Calu3 (cell line): ENCODE results near the gene SMPD3. TPM values are rescaled to one million over a fixed set of nuclear protein-coding genes. Genes with fewer than 3 reads are reported as not detected.

ENCODE experiments used
- BruUV-seq: library from RNA; stranded (reverse); fragments of 400-500 nt; replicated peaks from 2 replicates; lab custom pipeline; 2021; lab: Mats Ljungman, UMichigan
- CTCF ChIA-PET: fragments of 300-600 bp; sonication (Branson Sonifier 250); formaldehyde crosslinking; loops from one replicate; lab custom pipeline; 2022; ENCODE audit warnings: antibody characterized with exemption; lab: Charles Lee
- DNase-seq: peaks from one replicate; pipeline ENCODE4 v3.0.0; 2022
- H3K27ac Mint-ChIP-seq: one replicate; pipeline ENCODE4 v1.8.0; 2022; ENCODE audit warnings: mixed read lengths; ENCODE audit not compliant: unreplicated experiment
- H3K27me3 Mint-ChIP-seq: one replicate; pipeline ENCODE4 v1.8.0; 2022; ENCODE audit warnings: mixed read lengths; ENCODE audit not compliant: unreplicated experiment
- H3K36me3 Mint-ChIP-seq: one replicate; pipeline ENCODE4 v1.8.0; 2022; ENCODE audit warnings: mild to moderate bottlenecking, moderate library complexity, mixed read lengths; ENCODE audit not compliant: insufficient read depth, unreplicated experiment
- H3K4me1 Mint-ChIP-seq: one replicate; pipeline ENCODE4 v1.8.0; 2022; ENCODE audit warnings: mild to moderate bottlenecking, low read depth, mixed read lengths; ENCODE audit not compliant: unreplicated experiment
- H3K4me3 Mint-ChIP-seq: one replicate; pipeline ENCODE4 v1.8.0; 2022; ENCODE audit warnings: mild to moderate bottlenecking, low read depth, moderate library complexity, mixed read lengths; ENCODE audit not compliant: unreplicated experiment
- H3K9me3 Mint-ChIP-seq: one replicate; pipeline ENCODE4 v1.8.0; 2022; ENCODE audit warnings: low read depth, mixed read lengths; ENCODE audit not compliant: unreplicated experiment
- intact Hi-C: fragments of 100-400 bp; cut with micrococcal nuclease; formaldehyde crosslinking; loops from one replicate; pipeline ENCODE4 v1.10.0; 2022; ENCODE audit not compliant: unreplicated experiment
- total RNA-seq: library from RNA; stranded (reverse); gene quantifications from 2 replicates; pipeline ENCODE4 v1.2.3, GENCODE V29; 2022
- TF ChIP-seq, protein P1 (sequence below): fragments of 200-600 bp; IDR thresholded peaks from one replicate; pipeline ENCODE4 v1.8.0; 2022; ENCODE audit warnings: antibody characterized with exemption; ENCODE audit not compliant: unreplicated experiment

SMPD3 gene
- total RNA-seq, 1 experiment from 2014 or later: 0.42 TPM

DNA sequence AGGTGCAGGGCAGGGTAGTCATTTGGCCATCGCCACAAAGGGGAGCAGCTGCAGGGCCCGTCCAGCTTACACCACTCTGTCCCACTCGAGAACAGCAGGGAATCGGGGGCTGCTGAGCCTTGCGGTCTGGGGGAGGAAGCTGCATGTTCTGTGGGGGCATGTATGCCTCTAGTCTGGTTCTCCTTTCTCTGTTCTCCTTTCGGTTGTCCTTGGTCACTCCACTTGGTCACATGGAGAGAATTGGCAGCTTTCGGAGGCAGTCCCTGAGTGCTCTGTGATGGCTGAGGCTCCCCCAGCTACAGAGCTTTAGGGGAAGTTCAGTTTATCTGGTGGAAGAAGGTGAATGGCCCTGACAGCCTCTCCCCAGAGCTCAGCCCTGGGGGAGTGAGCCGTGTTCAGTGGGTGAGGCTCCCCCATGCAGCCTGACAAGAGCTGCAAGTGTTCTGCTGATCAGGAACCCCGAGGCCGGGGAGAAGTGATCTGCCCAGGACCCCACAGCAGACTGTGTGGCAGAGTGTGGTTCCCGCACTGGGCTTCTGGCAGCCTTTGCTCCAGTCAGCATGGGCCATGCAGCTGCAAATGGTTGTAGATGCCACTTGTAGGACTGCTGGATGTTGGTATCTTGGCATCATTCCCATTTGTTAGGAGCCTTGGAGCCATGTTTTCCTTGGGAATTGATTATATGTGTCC is 22.3 kb upstream of the SMPD3 start:
- DNase-seq: no peak
- Mint-ChIP-seq H3K27me3 (peaks cover 20% of the 10 kb centered on the region), H3K27ac (no peak overlapping the region), H3K36me3 (no peaks in the 10 kb centered on the region), H3K9me3 (no peaks in the 10 kb centered on the region), H3K4me3 (no peak overlapping the region), H3K4me1 (peaks cover 27% of the 10 kb centered on the region)
- no TSS peak for BruUV-seq
- TF ChIP-seq, protein P1, sequence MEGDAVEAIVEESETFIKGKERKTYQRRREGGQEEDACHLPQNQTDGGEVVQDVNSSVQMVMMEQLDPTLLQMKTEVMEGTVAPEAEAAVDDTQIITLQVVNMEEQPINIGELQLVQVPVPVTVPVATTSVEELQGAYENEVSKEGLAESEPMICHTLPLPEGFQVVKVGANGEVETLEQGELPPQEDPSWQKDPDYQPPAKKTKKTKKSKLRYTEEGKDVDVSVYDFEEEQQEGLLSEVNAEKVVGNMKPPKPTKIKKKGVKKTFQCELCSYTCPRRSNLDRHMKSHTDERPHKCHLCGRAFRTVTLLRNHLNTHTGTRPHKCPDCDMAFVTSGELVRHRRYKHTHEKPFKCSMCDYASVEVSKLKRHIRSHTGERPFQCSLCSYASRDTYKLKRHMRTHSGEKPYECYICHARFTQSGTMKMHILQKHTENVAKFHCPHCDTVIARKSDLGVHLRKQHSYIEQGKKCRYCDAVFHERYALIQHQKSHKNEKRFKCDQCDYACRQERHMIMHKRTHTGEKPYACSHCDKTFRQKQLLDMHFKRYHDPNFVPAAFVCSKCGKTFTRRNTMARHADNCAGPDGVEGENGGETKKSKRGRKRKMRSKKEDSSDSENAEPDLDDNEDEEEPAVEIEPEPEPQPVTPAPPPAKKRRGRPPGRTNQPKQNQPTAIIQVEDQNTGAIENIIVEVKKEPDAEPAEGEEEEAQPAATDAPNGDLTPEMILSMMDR: no peak
- CTCF ChIA-PET: interaction anchor here (1.1 kb wide), 1 partner anchor 61 kb away, joined by 3 read pairs; no protein-coding TSS in a partner anchor
- intact Hi-C loops: no loop called here

- intact Hi-C loops: no loop called here
- Mint-ChIP-seq H3K27me3 (peaks cover 20% of the 10 kb centered on the region), H3K4me3 (no peak overlapping the region), H3K27ac (no peak overlapping the region), H3K4me1 (peaks cover 20% of the 10 kb centered on the region), H3K36me3 (no peaks in the 10 kb centered on the region), H3K9me3 (no peaks in the 10 kb centered on the region)
- TF ChIP-seq, protein P1: no peak
- BruUV-seq: no TSS peak
- CTCF ChIA-PET: interaction anchor here (0.6 to 1.1 kb wide), 4 partner anchors 17 to 280 kb away, joined by 3 to 4 read pairs (median 4); no protein-coding TSS in a partner anchor
- DNase-seq: no peak
Observed at GRCh38 chr16:68469796-68470460, 21.6 kb upstream of the SMPD3 start.

GRCh38 chr16:68468842-68469241 is 20.5 kb upstream of the SMPD3 start:
- DNase-seq: no peak
- H3K4me3 Mint-ChIP-seq: no peak overlapping the region
- H3K9me3 Mint-ChIP-seq: no peaks in the 10 kb centered on the region
- H3K27me3 Mint-ChIP-seq: peaks cover 31% of the 10 kb centered on the region
- intact Hi-C loops: no loop called here
- BruUV-seq: no TSS peak
- TF ChIP-seq, protein P1: no peak
- H3K36me3 Mint-ChIP-seq: no peaks in the 10 kb centered on the region
- H3K4me1 Mint-ChIP-seq: peaks cover 18% of the 10 kb centered on the region
- CTCF ChIA-PET: interaction anchor here (0.5 kb wide), 1 partner anchor 152 kb away, joined by 6 read pairs; no protein-coding TSS in a partner anchor
- H3K27ac Mint-ChIP-seq: no peak overlapping the region

- CTCF ChIA-PET: no interaction called here
- TF ChIP-seq, protein P1: no peak
- Mint-ChIP-seq H3K36me3 (no peaks in the 10 kb centered on the region), H3K4me3 (no peak overlapping the region), H3K27ac (no peak overlapping the region), H3K4me1 (peaks cover 18% of the 10 kb centered on the region), H3K27me3 (peaks cover 51% of the 10 kb centered on the region), H3K9me3 (no peaks in the 10 kb centered on the region)
- intact Hi-C loops: no loop called here
- BruUV-seq: no TSS peak
- DNase-seq: no peak
Observed at GRCh38 chr16:68466174-68466573, 17.9 kb upstream of the SMPD3 start.
